GM21526 (cell line): ENCODE measurements around the gene NUDT22.
A peak's percentile ranks its signal among the peaks of the same experiment; 100 is the strongest.

Experiments
- ATAC-seq: cut with Tn5 transposase; IDR thresholded peaks from one replicate; pipeline ENCODE4 v1.9.1; 2021; ENCODE audit warnings: moderate library complexity; ENCODE audit not compliant: unreplicated experiment, low FRiP score

NUDT22 gene

DNA sequence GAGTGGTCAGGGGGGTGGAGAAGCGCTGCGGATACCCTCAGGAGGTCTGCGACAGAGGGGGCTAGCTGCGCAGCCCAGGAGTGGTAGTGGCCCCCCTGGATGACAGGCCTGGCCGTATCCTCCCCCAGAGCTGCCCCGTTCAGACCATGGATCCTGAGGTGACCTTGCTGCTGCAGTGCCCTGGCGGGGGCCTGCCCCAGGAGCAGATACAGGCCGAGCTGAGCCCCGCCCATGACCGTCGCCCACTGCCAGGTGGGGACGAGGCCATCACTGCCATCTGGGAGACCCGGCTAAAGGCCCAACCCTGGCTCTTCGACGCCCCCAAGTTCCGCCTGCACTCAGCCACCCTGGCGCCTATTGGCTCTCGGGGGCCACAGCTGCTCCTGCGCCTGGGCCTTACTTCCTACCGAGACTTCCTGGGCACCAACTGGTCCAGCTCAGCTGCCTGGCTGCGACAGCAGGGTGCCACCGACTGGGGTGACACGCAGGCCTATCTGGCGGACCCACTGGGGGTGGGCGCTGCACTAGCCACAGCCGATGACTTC lies 505 bp downstream of the NUDT22 start:
- ATAC-seq = no peak

DNA sequence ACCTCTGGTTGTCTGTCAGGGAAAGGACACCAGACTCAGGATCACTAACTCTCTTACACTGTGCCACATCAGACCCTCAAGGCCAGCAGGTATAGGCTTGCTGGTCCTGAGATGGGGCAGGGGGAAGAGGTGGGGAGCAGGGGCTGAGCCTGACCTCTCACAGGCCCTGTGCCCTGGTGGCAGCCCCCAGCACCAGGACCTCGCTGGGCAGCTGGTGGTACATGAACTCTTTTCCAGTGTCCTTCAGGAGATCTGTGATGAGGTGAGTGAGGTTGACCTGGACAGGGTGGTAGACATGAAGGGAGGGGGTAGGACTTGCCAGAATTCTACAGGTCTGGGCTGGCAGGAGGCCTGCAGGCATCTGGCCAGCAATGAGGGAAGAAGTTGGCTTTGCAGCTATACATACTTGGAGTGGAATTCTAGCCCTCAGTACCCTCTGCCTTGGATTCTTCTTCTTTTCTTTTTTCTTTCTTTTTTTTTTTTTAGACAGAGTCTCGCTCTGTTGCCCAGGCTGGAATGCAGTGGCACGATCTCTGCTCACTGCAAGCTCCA lies 1.4 kb downstream of the NUDT22 start:
- ATAC-seq = no peak

- ATAC-seq = no peak
These were observed 3.1 kb downstream of the NUDT22 start for GRCh38 chr11:64229090-64229743.

DNA sequence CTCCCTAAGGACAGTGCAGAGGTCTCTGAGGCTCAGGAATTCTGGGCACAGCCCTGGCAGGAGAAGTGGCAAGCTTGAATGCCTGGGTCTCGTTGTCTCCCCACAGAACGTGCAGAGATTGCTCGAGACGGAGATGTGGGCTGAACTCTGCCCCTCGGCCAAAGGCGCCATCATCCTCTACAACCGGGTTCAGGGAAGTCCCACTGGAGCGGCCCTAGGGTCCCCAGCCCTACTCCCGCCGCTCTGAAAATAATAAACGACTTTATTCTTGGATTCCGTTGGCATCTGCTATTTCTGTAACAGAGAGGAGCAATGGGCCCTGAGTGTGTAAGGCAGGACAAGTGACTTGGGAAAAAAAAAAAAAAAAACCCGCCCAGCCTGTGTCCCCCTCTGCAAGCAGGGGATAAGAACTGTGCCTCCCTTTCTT lies 3.7 kb downstream of the NUDT22 start:
- ATAC-seq = no peak

- ATAC-seq = peak; percentile 40
These were observed 4.3 kb downstream of the NUDT22 start, which contains the start of gene DNAJC4 for GRCh38 chr11:64230171-64230984. TSS of gene DNAJC4 (plus strand) at chr11:64230548. CDS start at chr11:64230855, 307 bp downstream.

DNA sequence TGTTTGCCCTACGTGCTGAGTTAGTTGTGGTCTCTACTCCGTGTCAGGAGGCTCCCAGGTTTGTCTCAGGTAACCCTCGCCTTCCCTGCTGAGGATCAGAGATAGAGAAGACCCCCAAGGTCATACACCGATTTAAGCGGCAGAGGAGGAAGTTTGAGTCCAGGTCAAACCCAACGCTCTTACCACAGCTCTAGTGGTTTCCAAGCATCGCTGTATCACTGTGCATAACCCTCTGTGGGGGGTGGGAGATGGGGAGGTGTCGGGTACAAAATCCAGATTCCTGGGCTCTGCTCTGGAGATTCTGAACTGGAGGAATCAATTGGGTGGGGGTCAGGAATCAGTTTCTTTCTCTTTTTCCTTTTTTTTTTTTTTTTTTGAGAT lies 4.9 kb downstream of the NUDT22 start:
- no peak for ATAC-seq

DNA sequence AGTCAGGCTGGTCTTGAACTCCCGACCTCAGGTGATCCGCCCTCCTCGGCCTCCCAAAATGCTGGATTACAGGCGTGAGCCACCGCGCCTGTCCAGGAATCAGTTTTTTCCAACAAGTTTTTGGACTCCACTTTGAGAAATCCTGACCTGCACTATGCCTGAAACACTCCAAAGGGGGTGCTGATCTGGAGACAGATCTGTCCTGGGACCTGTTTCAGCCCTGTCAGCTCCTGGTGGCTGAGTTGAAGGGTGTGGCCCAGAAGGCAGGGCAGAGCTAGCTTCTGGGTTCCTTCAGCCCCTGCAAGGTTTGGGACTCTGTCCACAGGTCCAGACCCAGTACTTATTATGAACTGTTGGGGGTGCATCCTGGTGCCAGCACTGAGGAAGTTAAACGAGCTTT lies 5.5 kb downstream of the NUDT22 start:
- no peak for ATAC-seq

DNA sequence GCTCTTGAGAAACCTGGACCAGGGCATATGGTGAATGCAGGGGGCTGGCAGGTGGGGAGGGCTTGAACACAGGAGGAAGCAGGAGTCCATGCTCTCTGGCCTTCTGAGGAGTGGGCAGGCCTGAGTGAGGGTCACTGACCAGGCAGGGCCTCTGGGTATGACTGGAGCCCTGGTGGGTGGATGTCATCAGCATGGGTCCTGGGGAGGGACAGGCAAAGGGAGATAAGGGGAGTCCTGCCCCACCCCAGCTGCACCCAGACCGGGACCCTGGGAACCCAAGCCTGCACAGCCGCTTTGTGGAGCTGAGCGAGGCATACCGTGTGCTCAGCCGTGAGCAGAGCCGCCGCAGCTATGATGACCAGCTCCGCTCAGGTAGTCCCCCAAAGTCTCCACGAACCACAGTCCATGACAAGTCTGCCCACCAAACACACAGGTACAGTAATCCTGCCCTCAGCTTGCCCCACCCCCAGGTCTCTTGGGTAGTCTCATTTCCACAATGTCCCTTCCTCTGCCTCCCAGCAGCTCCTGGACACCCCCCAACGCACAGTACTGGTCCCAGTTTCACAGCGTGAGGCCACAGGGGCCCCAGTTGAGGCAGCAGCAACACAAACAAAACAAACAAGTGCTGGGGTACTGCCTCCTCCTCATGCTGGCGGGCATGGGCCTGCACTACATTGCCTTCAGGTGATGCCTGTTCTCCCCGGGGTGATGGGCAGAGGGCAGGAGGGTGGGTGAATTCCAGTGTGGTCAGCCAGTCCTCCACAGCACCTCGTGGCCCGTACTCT lies 6.3 kb downstream of the NUDT22 start:
- ATAC-seq = no peak

DNA sequence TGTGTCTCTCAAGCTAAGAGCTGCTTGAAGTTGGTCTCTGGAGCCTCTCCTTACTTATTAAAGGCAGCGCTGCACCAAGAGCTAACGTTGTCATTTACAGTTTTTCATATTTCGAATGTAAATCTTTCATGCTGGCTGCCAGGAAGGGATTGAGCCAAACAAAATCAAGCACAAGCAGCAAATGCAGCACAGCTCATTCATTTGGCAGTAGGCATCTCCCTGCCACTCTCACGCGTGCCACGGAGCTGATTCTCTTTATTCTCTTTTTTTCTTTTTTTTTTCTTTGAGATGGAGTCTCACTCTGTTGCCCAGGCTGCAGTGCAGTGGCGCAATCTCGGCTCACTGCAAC lies 6.9 kb downstream of the NUDT22 start:
- ATAC-seq = no peak

DNA sequence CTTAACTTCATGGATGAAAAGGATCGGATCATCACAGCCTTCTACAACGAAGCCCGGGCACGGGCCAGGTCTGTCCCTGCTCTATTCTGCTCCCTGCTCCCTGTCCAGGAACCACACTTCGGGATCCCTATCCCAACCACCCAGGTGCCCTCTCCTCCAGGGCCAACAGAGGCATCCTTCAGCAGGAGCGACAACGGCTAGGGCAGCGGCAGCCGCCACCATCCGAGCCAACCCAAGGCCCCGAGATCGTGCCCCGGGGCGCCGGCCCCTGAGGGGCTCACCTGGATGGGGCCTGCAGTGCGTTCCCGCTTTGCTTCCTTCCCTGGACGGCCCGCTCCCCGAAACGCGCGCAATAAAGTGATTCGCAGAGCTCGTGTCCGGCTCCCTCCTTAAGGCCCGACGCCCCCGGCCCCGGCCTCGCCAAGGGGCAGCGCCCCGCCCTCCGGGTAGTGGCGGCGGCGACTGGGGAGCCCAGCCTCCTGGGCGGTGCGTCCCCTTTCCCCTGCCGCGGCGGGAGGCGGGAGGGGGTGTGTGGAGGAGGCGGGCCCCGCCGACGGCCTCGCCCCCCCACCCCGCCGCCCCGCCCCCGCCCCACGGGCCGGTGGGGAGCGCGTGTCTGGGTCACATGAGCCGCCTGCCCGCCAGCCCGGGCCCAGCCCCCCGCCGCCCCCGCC lies 8.0 kb downstream of the NUDT22 start, which contains the start of gene VEGFB:
VEGFB (plus strand) TSS at position 672 of the 674 bp plus-strand sequence. CDS start 250 bp downstream, outside the sequence.
- ATAC-seq = no peak

- no peak for ATAC-seq
These were observed 8.7 kb downstream of the NUDT22 start for GRCh38 chr11:64234647-64235379.

GRCh38 chr11:64235437-64236161 lies 9.5 kb downstream of the NUDT22 start:
- ATAC-seq = no peak

DNA sequence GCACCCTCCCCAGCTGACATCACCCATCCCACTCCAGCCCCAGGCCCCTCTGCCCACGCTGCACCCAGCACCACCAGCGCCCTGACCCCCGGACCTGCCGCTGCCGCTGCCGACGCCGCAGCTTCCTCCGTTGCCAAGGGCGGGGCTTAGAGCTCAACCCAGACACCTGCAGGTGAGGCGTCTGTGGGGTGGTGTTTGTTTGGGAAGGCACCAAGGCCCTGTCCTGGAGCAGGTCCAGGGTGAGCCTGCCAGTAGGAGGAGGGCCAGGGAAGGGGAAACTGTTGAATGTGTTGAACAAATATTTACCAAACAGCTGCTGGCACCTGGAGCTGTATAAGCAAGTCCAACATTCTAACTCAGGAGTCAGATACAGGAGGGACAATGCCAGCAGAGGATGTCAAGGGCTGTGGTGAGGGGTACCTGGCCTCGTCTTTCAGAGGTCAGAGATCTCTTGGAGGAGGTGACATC lies 11.4 kb downstream of the NUDT22 start:
- no peak for ATAC-seq

DNA sequence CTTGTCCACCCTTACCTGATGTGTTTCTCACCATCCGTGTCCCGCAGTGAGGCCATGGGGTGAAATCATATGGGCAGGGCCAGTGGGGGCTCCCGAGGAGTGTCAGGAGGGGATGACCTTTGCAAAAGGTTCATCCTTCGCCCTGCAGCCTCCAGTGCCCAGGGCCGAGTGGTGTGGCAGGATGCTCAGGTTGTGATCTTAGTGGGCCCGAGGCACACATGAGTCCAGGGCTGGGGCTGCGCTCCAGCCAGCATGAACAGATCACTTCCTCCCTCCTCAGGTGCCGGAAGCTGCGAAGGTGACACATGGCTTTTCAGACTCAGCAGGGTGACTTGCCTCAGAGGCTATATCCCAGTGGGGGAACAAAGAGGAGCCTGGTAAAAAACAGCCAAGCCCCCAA lies 12.0 kb downstream of the NUDT22 start:
- no peak for ATAC-seq

DNA sequence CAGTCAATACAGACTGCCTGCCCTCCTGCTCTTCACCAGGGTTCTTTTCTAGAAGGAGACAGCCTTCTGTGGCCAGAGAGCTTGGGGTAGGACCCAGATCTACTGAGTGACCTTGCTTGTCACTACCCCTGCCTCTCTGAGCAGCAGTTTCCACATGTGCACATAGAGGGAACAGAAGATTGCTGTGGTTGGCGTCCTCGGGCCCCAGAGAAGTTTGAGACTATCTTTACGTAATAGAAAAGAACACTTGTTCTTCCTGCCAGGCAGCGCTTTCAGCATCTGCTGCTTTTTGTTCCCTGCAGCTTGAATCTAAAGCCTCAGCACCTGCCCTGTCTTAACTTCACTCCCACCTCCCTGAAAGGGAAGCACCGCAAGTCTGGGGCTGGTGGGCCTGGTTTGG lies 12.9 kb downstream of the NUDT22 start:
- ATAC-seq = no peak

GRCh38 chr11:64239662-64240434 lies 13.8 kb downstream of the NUDT22 start:
- ATAC-seq = peak; percentile 3

DNA sequence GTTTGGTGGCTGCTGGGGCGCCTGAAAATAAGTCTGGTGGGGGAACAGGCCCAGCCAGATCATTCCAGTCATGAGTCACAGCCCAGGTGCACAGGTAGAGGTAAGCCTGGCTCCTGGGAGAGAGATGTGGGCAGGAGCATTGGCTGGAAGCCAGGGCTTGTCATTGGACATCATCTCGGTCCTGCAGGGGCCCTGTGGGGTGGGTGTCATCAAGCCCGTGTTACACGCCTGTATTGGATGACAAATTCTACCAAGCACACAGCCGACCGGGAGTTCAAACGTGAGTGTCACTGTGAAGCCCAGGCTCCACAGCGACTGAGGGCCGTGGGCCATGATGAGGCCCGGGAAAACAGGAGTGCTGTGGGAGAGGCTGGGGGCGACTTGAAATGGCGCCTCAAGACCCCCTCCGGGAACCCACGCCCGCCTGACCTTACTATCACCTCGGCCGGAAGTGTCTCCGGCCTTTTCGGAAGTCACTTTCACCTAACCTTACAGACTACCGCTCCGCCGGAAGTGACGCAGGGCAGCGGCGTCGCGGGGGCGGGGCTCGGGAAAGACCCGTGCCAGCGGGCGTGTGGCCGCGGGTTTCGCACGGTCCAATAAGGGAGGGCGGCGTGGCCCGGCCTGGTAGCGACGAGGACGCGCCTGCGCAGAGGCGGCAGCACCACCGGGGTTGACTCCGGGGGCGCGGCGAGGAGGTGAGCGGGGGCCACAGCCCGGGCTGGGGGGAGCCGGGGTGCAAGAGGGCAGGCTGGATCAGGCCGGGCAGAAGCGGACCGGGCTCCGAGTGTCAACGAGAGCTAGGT lies 14.6 kb downstream of the NUDT22 start, which contains the start of gene FKBP2:
FKBP2 (plus strand) TSS at position 661 of the 806 bp plus-strand sequence. CDS start 1,293 bp downstream, outside the sequence.
- ATAC-seq = peak; percentile 39
